ENCODE data around the gene ASTL.

GRCh38 chr2:96145848-96146152, 7.5 kb upstream of the ASTL start:
- TF ChIP-seq CTCF (IDR thresholded peaks at IDR 0.05) = no peak
- TF ChIP-seq EP300 (IDR thresholded peaks at IDR 0.05) = no peak
- TF ChIP-seq POLR2AphosphoS5 (IDR thresholded peaks at IDR 0.05) = no peak
- no peak for TF ChIP-seq POLR2A (IDR thresholded peaks at IDR 0.05)
